GM12891 (cell line): ENCODE measurements around the gene TTC13.

ENCODE experiments used
- POLR2A ChIP-seq: IDR thresholded peaks from 2 replicates; pipeline ENCODE4 v1.6.1; 2011; ENCODE audit warnings: low read depth, low read length, control low read depth
- POLR2AphosphoS5 ChIP-seq: IDR thresholded peaks from 2 replicates; pipeline ENCODE4 v1.6.1; 2011; ENCODE audit warnings: low read depth, low read length, control low read depth
- SPI1 ChIP-seq: IDR thresholded peaks from 2 replicates; pipeline ENCODE4 v1.6.1; 2011; ENCODE audit warnings: low read depth, low read length, control low read depth
- TAF1 ChIP-seq: IDR thresholded peaks from 2 replicates; pipeline ENCODE4 v1.6.1; 2011; ENCODE audit warnings: low read depth, low read length, control low read depth

- TF ChIP-seq POLR2AphosphoS5 (no peak), POLR2A (no peak), SPI1 (no peak), TAF1 (no peak)
Observed at GRCh38 chr1:230863449-230863848, 115.2 kb downstream of the TTC13 start.
